SU-DHL-6 (cell line): Measurements from ENCODE around the gene CDKAL1.

Source experiments
- H2AFZ ChIP-seq: fragments of 200-600 bp; sonication (generic); 2 replicates; pipeline ENCODE4 v1.6.1; 2014; ENCODE audit warnings: low read depth, mild to moderate bottlenecking, moderate library complexity, mixed read lengths, antibody characterized with exemption, low read length; ENCODE audit not compliant: severe bottlenecking
- H3F3A ChIP-seq: fragments of 200-600 bp; shearing (Covaris generic); 2 replicates; pipeline ENCODE4 v1.6.0; 2016; ENCODE audit warnings: antibody characterized with exemption, mild to moderate bottlenecking; ENCODE audit not compliant: insufficient read depth
- H3K27ac ChIP-seq: fragments of 200-600 bp; sonication (generic); 2 replicates; pipeline ENCODE4 v1.5.1; 2016; ENCODE audit warnings: low read depth, mild to moderate bottlenecking, low read length, moderate library complexity, mixed read lengths
- H3K27me3 ChIP-seq: fragments of 200-600 bp; sonication (generic), shearing (Covaris generic); 2 replicates; pipeline ENCODE4 v1.6.0; 2014; ENCODE audit warnings: mild to moderate bottlenecking, low read length
- H3K36me3 ChIP-seq: fragments of 200-600 bp; sonication (generic); 2 replicates; pipeline ENCODE4 v1.6.1; 2014; ENCODE audit warnings: mild to moderate bottlenecking, low read length, mixed read lengths
- H3K4me2 ChIP-seq: fragments of 300-600, 200-600 bp; shearing (Covaris generic), sonication (generic); 2 replicates; pipeline ENCODE4 v1.6.0; 2014; ENCODE audit warnings: low read length, low read depth, mild to moderate bottlenecking; ENCODE audit not compliant: poor library complexity, severe bottlenecking
- H3K4me3 ChIP-seq: fragments of 200-600 bp; sonication (generic); 2 replicates; pipeline ENCODE4 v1.5.1; 2014; ENCODE audit warnings: antibody characterized with exemption, low read length, mild to moderate bottlenecking, mixed read lengths; ENCODE audit not compliant: insufficient read depth, poor library complexity, severe bottlenecking
- H3K79me2 ChIP-seq: fragments of 200-600 bp; sonication (generic); 2 replicates; pipeline ENCODE4 v1.6.1; 2014; ENCODE audit warnings: mild to moderate bottlenecking, low read length, moderate library complexity; ENCODE audit not compliant: insufficient read depth
- H3K9ac ChIP-seq: fragments of 200-600 bp; sonication (generic); 2 replicates; pipeline ENCODE4 v1.7.0; 2014; ENCODE audit warnings: mild to moderate bottlenecking, low read length
- H3K9me2 ChIP-seq: fragments of 200-600 bp; sonication (generic); replicated peaks from 2 replicates; pipeline ENCODE4 v1.6.1; 2014; ENCODE audit warnings: low read length; ENCODE audit not compliant: insufficient read depth
- H3K9me3 ChIP-seq: fragments of 200-600 bp; sonication (generic); 2 replicates; pipeline ENCODE4 v1.6.1; 2014; ENCODE audit warnings: low read length, mixed read lengths; ENCODE audit not compliant: insufficient read depth
- H4K20me1 ChIP-seq: fragments of 200-600 bp; sonication (generic); 2 replicates; pipeline ENCODE4 v1.6.1; 2014; ENCODE audit warnings: low read depth, mild to moderate bottlenecking, antibody characterized with exemption, low read length, moderate library complexity, mixed read lengths
- CTCF ChIP-seq: fragments of 200-600 bp; sonication (generic); IDR thresholded peaks from one replicate; pipeline ENCODE4 v1.5.1; 2017; ENCODE audit warnings: antibody characterized with exemption, mild to moderate bottlenecking, low read length, moderate library complexity; ENCODE audit not compliant: insufficient read depth, poor library complexity, severe bottlenecking
- EZH2phosphoT487 ChIP-seq: fragments of 200-600 bp; sonication (generic), shearing (Covaris generic); conservative IDR thresholded peaks from 2 replicates; pipeline ENCODE4 v1.6.1; 2018; ENCODE audit warnings: mild to moderate bottlenecking, antibody characterized with exemption, low read length, moderate library complexity, mixed read lengths

Gene CDKAL1

GRCh38 chr6:20631549-20631924 lies 97.3 kb downstream of the CDKAL1 start:
- Histone ChIP-seq H4K20me1 (no peaks in the 10 kb centered on the region), H3K4me2 (no peak overlapping the region), H3F3A (no peaks in the 10 kb centered on the region), H3K27ac (no peak overlapping the region), H3K36me3 (no peaks in the 10 kb centered on the region), H2AFZ (no peak overlapping the region), H3K9me2 (no peaks in the 10 kb centered on the region), H3K27me3 (no peaks in the 10 kb centered on the region), H3K9ac (no peak overlapping the region), H3K4me3 (no peak overlapping the region), H3K9me3 (no peaks in the 10 kb centered on the region), H3K79me2 (peaks cover 23% of the 10 kb centered on the region; the same call in 1 of the 2 replicates)
- TF ChIP-seq CTCF: no peak
- TF ChIP-seq EZH2phosphoT487: no peak

DNA sequence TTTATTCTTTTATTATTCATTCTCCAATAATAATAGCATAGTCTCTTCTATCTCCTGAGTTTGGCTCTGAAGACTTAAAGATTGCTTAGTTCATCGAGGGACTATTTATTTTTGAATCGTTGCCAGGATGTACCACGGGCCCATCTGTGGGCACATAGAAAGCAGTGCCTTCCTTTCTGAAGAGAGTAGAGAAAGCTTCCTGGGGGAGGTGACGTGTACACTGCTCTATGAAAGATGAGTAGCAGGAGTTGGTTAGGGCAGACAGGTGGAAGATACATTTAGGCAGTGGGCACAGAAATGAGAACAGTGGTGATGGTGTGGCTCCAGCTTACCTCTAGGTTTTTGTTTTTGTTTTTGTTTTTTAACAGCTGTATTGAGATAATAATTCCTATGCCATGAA lies 98.4 kb downstream of the CDKAL1 start:
- Histone ChIP-seq H3K79me2 (peaks cover 23% of the 10 kb centered on the region; the same call in 1 of the 2 replicates), H4K20me1 (no peaks in the 10 kb centered on the region), H3F3A (no peaks in the 10 kb centered on the region), H3K27ac (no peak overlapping the region), H3K4me2 (no peak overlapping the region), H3K9ac (no peak overlapping the region), H3K36me3 (no peaks in the 10 kb centered on the region), H3K9me3 (no peaks in the 10 kb centered on the region), H3K27me3 (no peaks in the 10 kb centered on the region), H2AFZ (no peak overlapping the region), H3K9me2 (no peaks in the 10 kb centered on the region), H3K4me3 (no peak overlapping the region)
- no peak for TF ChIP-seq CTCF
- no peak for TF ChIP-seq EZH2phosphoT487

DNA sequence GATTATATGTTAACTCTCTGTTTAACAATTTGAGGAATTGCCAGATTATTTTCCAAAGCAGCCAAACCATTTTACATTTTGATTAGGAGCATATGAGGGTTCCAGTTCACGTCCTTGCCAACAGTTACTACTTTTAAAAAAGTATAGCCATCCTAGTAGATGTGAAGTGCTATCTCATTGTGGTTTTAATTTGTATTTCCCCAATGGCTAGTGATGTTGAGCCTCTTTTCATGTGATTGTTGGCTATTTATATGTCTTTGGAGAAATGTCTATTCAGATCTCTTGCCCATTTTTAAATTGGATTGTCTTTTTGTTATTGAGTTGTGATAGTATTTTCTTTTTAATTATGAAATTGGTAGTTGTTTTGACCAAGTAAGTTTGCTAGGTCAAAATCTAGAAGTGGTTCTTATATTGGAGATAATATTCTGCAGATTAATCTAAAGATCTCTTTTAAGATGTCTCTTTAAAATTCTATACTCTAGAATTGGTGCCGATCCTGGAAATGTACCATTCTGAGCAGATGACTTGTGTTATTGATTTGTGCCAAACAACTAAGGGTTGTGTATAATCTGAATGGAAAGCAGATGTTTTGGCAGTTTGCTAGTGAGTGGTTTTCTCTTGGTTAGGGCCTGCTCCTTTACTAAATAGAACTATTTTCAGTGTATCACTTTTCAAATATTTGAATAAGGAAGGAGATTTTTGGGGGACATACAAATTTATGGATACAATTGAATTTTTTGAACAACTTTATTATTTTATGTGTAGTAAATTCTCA lies 99.5 kb downstream of the CDKAL1 start:
- TF ChIP-seq EZH2phosphoT487 (no peak), CTCF (no peak)
- H3K79me2 ChIP-seq: peaks cover 23% of the 10 kb centered on the region; the same call in 1 of the 2 replicates
- no peaks in the 10 kb centered on the region for H3F3A ChIP-seq
- no peaks in the 10 kb centered on the region for H4K20me1 ChIP-seq
- no peaks in the 10 kb centered on the region for H3K9me3 ChIP-seq
- H3K27me3 ChIP-seq: no peaks in the 10 kb centered on the region
- H3K4me3 ChIP-seq: no peak overlapping the region
- H3K9ac ChIP-seq: no peak overlapping the region
- H3K36me3 ChIP-seq: no peaks in the 10 kb centered on the region
- H3K4me2 ChIP-seq: no peak overlapping the region
- no peak overlapping the region for H2AFZ ChIP-seq
- no peaks in the 10 kb centered on the region for H3K9me2 ChIP-seq
- no peak overlapping the region for H3K27ac ChIP-seq
